ENCODE data around the gene CPTP. TPM values are rescaled to one million over a fixed set of nuclear protein-coding genes. Genes with fewer than 3 reads are reported as not detected.

The CPTP gene
- total and polyA plus RNA-seq, 7 experiments from 2014 or later = 11.5 to 29.3 (median 19.1) TPM

- Histone ChIP-seq H3K36me3 (ENCODE audit: control insufficient read depth in 2 of 3, insufficient read depth in 3 of 3, low read length in 3 of 3) (no peaks in the 10 kb centered on the region), H3K27ac (ENCODE audit: low read depth, low read length) (no peak overlapping the region), H3K4me3 (ENCODE audit: low read length) (no peak overlapping the region), H3K27me3 (ENCODE audit: control insufficient read depth in 2 of 2, insufficient read depth in 2 of 2, low read length in 2 of 2) (peaks cover 0 to 3% of the 10 kb centered on the region in 2 donors), H3K4me1 (ENCODE audit: control insufficient read depth in 2 of 2, insufficient read depth in 2 of 2, low read length in 2 of 2) (peaks cover 0 to 8% of the 10 kb centered on the region in 2 donors), H3K9me3 (ENCODE audit: control insufficient read depth in 2 of 3, low read length in 3 of 3) (no peaks in the 10 kb centered on the region)
- Mint-ChIP-seq H3K36me3 (no peaks in the 10 kb centered on the region), H3K4me1 (peaks cover 6 to 15% (median 12%) of the 10 kb centered on the region in 7 donors), H3K27me3 (peaks cover 0 to 20% (median 4%) of the 10 kb centered on the region in 5 donors), H3K9me3 (peaks cover 0 to 2% (median 0%) of the 10 kb centered on the region in 11 donors), H3K27ac (peak overlapping the region in 5 of 9 donors; percentile 4 to 62 (median 52)), H3K4me3 (peak overlapping the region in 7 of 10 donors; percentile 21 to 75 (median 52))
- ChIA-PET POLR2A (interaction anchor here (1.6 kb wide), 1 partner anchor 12 kb away, joined by 4 read pairs; no protein-coding TSS in a partner anchor), CTCF (no interaction called here)
- no peak for DNase-seq
- intact Hi-C loops (cut with micrococcal nuclease) = loop anchor here in 1 of 2 donors (1.0 kb wide), 1 partner anchor 11 kb away; no protein-coding TSS in a partner anchor
- no peak for ATAC-seq
These were observed 35.3 kb downstream of the CPTP start for GRCh38 chr1:1359664-1360468.

DNA sequence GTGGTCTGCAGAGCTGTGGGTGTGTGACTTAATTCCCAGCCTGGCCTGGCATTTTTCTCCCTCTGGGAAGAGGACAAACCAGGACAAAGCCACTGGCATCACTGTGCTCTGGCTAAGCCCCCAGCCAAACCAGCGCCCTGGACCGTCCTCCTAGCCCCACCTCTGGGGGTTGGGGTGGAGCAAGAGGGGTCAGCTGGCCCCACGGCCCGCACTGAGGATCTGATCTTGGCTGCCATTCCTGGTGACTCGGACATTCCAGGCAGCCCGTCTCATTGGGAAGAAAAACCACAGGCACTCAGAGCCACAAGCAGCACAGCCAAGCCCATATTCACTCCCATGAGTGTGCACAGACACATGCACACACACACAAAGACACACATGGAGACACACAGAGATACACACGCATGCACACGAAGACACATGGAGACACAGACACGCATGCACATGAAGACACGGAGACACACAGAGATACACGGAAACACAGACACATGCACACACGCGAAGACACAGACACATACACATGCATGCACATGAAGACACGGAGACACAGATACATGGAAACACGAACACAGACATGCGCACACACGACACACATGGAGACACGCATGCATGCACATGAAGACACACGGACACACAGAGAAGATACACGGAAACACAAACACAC is 36.0 kb downstream of the CPTP start:
- no peaks in the 10 kb centered on the region for H3K36me3 Mint-ChIP-seq
- H3K9me3 Mint-ChIP-seq = peaks cover 0 to 2% (median 0%) of the 10 kb centered on the region in 11 donors
- Histone ChIP-seq H3K36me3 (ENCODE audit: control insufficient read depth in 2 of 3, insufficient read depth in 3 of 3, low read length in 3 of 3) (no peaks in the 10 kb centered on the region), H3K4me1 (ENCODE audit: control insufficient read depth in 2 of 2, insufficient read depth in 2 of 2, low read length in 2 of 2) (peaks cover 0 to 8% of the 10 kb centered on the region in 2 donors), H3K27ac (ENCODE audit: low read depth, low read length) (no peak overlapping the region), H3K4me3 (ENCODE audit: low read length) (no peak overlapping the region), H3K9me3 (ENCODE audit: control insufficient read depth in 2 of 3, low read length in 3 of 3) (no peaks in the 10 kb centered on the region), H3K27me3 (ENCODE audit: control insufficient read depth in 2 of 2, insufficient read depth in 2 of 2, low read length in 2 of 2) (peaks cover 0 to 3% of the 10 kb centered on the region in 2 donors)
- ATAC-seq = no peak
- no peak overlapping the region for H3K4me3 Mint-ChIP-seq
- H3K27ac Mint-ChIP-seq = no peak overlapping the region
- peaks cover 0 to 20% (median 4%) of the 10 kb centered on the region in 5 donors for H3K27me3 Mint-ChIP-seq
- peaks cover 6 to 15% (median 12%) of the 10 kb centered on the region in 7 donors for H3K4me1 Mint-ChIP-seq
- POLR2A ChIA-PET = no interaction called here
- peak in 1 of 9 donors; percentile 3 for DNase-seq
- intact Hi-C loops (cut with micrococcal nuclease) = no loop called here
- CTCF ChIA-PET = no interaction called here

- Histone ChIP-seq H3K27me3 (ENCODE audit: control insufficient read depth in 2 of 2, insufficient read depth in 2 of 2, low read length in 2 of 2) (peaks cover 0 to 3% of the 10 kb centered on the region in 2 donors), H3K9me3 (ENCODE audit: control insufficient read depth in 2 of 3, low read length in 3 of 3) (peaks cover 0 to 5% (median 0%) of the 10 kb centered on the region in 3 experiments), H3K4me3 (ENCODE audit: low read length) (no peak overlapping the region), H3K4me1 (ENCODE audit: control insufficient read depth in 2 of 2, insufficient read depth in 2 of 2, low read length in 2 of 2) (peaks cover 0 to 8% of the 10 kb centered on the region in 2 donors), H3K27ac (ENCODE audit: low read depth, low read length) (no peak overlapping the region), H3K36me3 (ENCODE audit: control insufficient read depth in 2 of 3, insufficient read depth in 3 of 3, low read length in 3 of 3) (no peaks in the 10 kb centered on the region)
- Mint-ChIP-seq H3K9me3 (peaks cover 0 to 2% (median 0%) of the 10 kb centered on the region in 11 donors), H3K27ac (no peak overlapping the region), H3K4me1 (peaks cover 6 to 15% (median 12%) of the 10 kb centered on the region in 7 donors), H3K27me3 (peaks cover 0 to 20% (median 4%) of the 10 kb centered on the region in 5 donors), H3K36me3 (no peaks in the 10 kb centered on the region), H3K4me3 (no peak overlapping the region)
- POLR2A ChIA-PET = no interaction called here
- intact Hi-C loops (cut with micrococcal nuclease) = no loop called here
- DNase-seq (peak in 1 of 9 donors; percentile 4), ATAC-seq (no peak)
- CTCF ChIA-PET = no interaction called here
These were observed 36.8 kb downstream of the CPTP start for GRCh38 chr1:1361233-1361981.

GRCh38 chr1:1361982-1362423 is 37.4 kb downstream of the CPTP start:
- Mint-ChIP-seq H3K27ac (no peak overlapping the region), H3K9me3 (peaks cover 0 to 2% (median 0%) of the 10 kb centered on the region in 11 donors), H3K4me1 (peaks cover 6 to 15% (median 12%) of the 10 kb centered on the region in 7 donors), H3K27me3 (peaks cover 0 to 19% (median 4%) of the 10 kb centered on the region in 5 donors), H3K4me3 (no peak overlapping the region), H3K36me3 (no peaks in the 10 kb centered on the region)
- peaks cover 0 to 10% (median 0%) of the 10 kb centered on the region in 3 experiments for H3K9me3 ChIP-seq (ENCODE audit: control insufficient read depth in 2 of 3, low read length in 3 of 3)
- peaks cover 0 to 8% of the 10 kb centered on the region in 2 donors for H3K4me1 ChIP-seq (ENCODE audit: control insufficient read depth in 2 of 2, insufficient read depth in 2 of 2, low read length in 2 of 2)
- no peak overlapping the region for H3K4me3 ChIP-seq (ENCODE audit: low read length)
- CTCF ChIA-PET = no interaction called here
- intact Hi-C loops (cut with micrococcal nuclease) = no loop called here
- no peaks in the 10 kb centered on the region for H3K36me3 ChIP-seq (ENCODE audit: control insufficient read depth in 2 of 3, insufficient read depth in 3 of 3, low read length in 3 of 3)
- DNase-seq (no peak), ATAC-seq (no peak)
- POLR2A ChIA-PET = no interaction called here
- H3K27ac ChIP-seq (ENCODE audit: low read depth, low read length) = no peak overlapping the region
- H3K27me3 ChIP-seq (ENCODE audit: control insufficient read depth in 2 of 2, insufficient read depth in 2 of 2, low read length in 2 of 2) = peaks cover 0 to 3% of the 10 kb centered on the region in 2 donors

GRCh38 chr1:1364266-1364665 is 39.7 kb downstream of the CPTP start:
- no peaks in the 10 kb centered on the region for H3K36me3 Mint-ChIP-seq
- peaks cover 0 to 10% (median 0%) of the 10 kb centered on the region in 3 experiments for H3K9me3 ChIP-seq (ENCODE audit: control insufficient read depth in 2 of 3, low read length in 3 of 3)
- ChIA-PET CTCF (no interaction called here), POLR2A (no interaction called here)
- H3K4me1 Mint-ChIP-seq = peaks cover 0 to 9% (median 7%) of the 10 kb centered on the region in 7 donors
- ATAC-seq (no peak), DNase-seq (no peak)
- H3K4me3 ChIP-seq (ENCODE audit: low read length) = no peak overlapping the region
- H3K27me3 Mint-ChIP-seq = peaks cover 0 to 13% (median 4%) of the 10 kb centered on the region in 5 donors
- intact Hi-C loops (cut with micrococcal nuclease) = no loop called here
- no peaks in the 10 kb centered on the region for H3K36me3 ChIP-seq (ENCODE audit: control insufficient read depth in 2 of 3, insufficient read depth in 3 of 3, low read length in 3 of 3)
- H3K4me1 ChIP-seq (ENCODE audit: control insufficient read depth in 2 of 2, insufficient read depth in 2 of 2, low read length in 2 of 2) = no peaks in the 10 kb centered on the region
- H3K4me3 Mint-ChIP-seq = no peak overlapping the region
- H3K27ac ChIP-seq (ENCODE audit: low read depth, low read length) = no peak overlapping the region
- H3K27me3 ChIP-seq (ENCODE audit: control insufficient read depth in 2 of 2, insufficient read depth in 2 of 2, low read length in 2 of 2) = no peaks in the 10 kb centered on the region
- H3K9me3 Mint-ChIP-seq = peaks cover 0 to 2% (median 0%) of the 10 kb centered on the region in 11 donors
- H3K27ac Mint-ChIP-seq = no peak overlapping the region

All from naive thymus-derived CD4-positive, alpha-beta T cell (primary cell).